Ishikawa (cell line): ENCODE measurements around the gene AKNAD1.

Source experiments
- CEBPB ChIP-seq: IDR thresholded peaks from 2 replicates; pipeline ENCODE4 v1.6.1; 2012
- CREB1 ChIP-seq: IDR thresholded peaks from 2 replicates; pipeline ENCODE4 v1.6.1; 2012; ENCODE audit warnings: low read depth
- EGR1 ChIP-seq: IDR thresholded peaks from 2 replicates; pipeline ENCODE4 v1.6.1; 2012
- EP300 ChIP-seq: IDR thresholded peaks from 2 replicates; pipeline ENCODE4 v1.6.1; 2012; ENCODE audit warnings: borderline replicate concordance
- FOXM1 ChIP-seq: IDR thresholded peaks from 2 replicates; pipeline ENCODE4 v1.6.1; 2012; ENCODE audit warnings: low read depth, borderline replicate concordance
- NFIC ChIP-seq: IDR thresholded peaks from 2 replicates; pipeline ENCODE4 v1.6.1; 2012
- RAD21 ChIP-seq: IDR thresholded peaks from 2 replicates; pipeline ENCODE4 v1.6.1; 2012; ENCODE audit warnings: low read depth
- TAF1 ChIP-seq: IDR thresholded peaks from 2 replicates; pipeline ENCODE4 v1.6.1; 2012; ENCODE audit warnings: low read depth, mild to moderate bottlenecking
- TCF12 ChIP-seq: IDR thresholded peaks from 2 replicates; pipeline ENCODE4 v1.6.1; 2012; ENCODE audit warnings: low read depth
- TEAD4 ChIP-seq: IDR thresholded peaks from 2 replicates; pipeline ENCODE4 v1.6.1; 2012
- YY1 ChIP-seq: IDR thresholded peaks from 2 replicates; pipeline ENCODE4 v1.6.1; 2012; ENCODE audit warnings: low read depth
- ZBTB7A ChIP-seq: IDR thresholded peaks from 2 replicates; pipeline ENCODE4 v1.6.1; 2012; ENCODE audit warnings: low read depth
- TF ChIP-seq, protein P1 (sequence below): IDR thresholded peaks from 2 replicates; pipeline ENCODE4 v1.6.1; 2012; ENCODE audit warnings: low read depth, mild to moderate bottlenecking
- TF ChIP-seq, protein P2 (sequence below): IDR thresholded peaks from 2 replicates; pipeline ENCODE4 v1.6.1; 2012
- TF ChIP-seq, protein P3 (sequence below): IDR thresholded peaks from 2 replicates; pipeline ENCODE4 v1.6.1; 2012

The AKNAD1 gene

DNA sequence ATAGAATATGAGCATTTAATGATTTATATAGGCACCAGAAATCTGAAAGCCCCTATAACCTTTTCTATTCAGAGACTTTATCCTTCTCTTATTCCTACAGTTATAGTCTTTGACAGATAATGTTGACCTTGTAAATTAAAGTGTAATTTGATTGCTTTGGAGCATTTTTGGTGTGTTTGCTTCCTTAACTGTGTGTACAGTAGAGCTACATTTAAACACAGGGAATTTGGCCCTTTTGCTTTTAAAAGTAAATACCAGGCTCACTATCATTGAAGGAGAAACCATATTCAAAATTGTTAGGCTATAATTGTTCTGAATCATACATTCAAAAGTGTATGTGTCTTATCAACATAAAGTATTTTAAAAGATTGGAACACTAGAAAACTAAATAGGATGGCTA lies 77.4 kb downstream of the AKNAD1 start:
- TF ChIP-seq NFIC (no peak), YY1 (no peak), RAD21 (no peak), CEBPB (no peak), EGR1 (no peak)
- TF ChIP-seq, protein P1, sequence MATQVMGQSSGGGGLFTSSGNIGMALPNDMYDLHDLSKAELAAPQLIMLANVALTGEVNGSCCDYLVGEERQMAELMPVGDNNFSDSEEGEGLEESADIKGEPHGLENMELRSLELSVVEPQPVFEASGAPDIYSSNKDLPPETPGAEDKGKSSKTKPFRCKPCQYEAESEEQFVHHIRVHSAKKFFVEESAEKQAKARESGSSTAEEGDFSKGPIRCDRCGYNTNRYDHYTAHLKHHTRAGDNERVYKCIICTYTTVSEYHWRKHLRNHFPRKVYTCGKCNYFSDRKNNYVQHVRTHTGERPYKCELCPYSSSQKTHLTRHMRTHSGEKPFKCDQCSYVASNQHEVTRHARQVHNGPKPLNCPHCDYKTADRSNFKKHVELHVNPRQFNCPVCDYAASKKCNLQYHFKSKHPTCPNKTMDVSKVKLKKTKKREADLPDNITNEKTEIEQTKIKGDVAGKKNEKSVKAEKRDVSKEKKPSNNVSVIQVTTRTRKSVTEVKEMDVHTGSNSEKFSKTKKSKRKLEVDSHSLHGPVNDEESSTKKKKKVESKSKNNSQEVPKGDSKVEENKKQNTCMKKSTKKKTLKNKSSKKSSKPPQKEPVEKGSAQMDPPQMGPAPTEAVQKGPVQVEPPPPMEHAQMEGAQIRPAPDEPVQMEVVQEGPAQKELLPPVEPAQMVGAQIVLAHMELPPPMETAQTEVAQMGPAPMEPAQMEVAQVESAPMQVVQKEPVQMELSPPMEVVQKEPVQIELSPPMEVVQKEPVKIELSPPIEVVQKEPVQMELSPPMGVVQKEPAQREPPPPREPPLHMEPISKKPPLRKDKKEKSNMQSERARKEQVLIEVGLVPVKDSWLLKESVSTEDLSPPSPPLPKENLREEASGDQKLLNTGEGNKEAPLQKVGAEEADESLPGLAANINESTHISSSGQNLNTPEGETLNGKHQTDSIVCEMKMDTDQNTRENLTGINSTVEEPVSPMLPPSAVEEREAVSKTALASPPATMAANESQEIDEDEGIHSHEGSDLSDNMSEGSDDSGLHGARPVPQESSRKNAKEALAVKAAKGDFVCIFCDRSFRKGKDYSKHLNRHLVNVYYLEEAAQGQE: no peak

DNA sequence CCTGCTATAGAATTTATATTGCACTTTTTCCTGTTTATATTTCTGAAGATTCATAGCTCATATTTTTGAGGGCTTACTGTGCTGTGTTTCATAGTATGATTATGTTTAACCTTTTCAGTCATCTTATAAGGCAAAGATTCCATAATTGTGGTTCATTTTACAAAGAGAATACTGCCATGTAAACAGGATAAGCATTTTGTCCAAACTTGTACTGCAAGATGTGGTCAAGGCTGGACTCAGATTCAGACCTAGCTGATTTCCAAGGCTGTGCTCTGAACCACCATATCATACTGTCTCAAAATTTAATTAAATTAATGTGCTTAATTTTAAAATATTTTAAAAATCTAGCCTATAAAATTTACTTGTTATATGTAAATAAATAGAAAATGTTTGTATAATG lies 79.1 kb downstream of the AKNAD1 start:
- TF ChIP-seq, protein P1: no peak
- TF ChIP-seq CEBPB: no peak
- no peak for TF ChIP-seq TAF1
- TF ChIP-seq TEAD4: no peak
- TF ChIP-seq FOXM1: no peak
- TF ChIP-seq NFIC: no peak
- TF ChIP-seq, protein P2, sequence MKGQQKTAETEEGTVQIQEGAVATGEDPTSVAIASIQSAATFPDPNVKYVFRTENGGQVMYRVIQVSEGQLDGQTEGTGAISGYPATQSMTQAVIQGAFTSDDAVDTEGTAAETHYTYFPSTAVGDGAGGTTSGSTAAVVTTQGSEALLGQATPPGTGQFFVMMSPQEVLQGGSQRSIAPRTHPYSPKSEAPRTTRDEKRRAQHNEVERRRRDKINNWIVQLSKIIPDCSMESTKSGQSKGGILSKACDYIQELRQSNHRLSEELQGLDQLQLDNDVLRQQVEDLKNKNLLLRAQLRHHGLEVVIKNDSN: no peak
- TF ChIP-seq TCF12: no peak
- no peak for TF ChIP-seq YY1

DNA sequence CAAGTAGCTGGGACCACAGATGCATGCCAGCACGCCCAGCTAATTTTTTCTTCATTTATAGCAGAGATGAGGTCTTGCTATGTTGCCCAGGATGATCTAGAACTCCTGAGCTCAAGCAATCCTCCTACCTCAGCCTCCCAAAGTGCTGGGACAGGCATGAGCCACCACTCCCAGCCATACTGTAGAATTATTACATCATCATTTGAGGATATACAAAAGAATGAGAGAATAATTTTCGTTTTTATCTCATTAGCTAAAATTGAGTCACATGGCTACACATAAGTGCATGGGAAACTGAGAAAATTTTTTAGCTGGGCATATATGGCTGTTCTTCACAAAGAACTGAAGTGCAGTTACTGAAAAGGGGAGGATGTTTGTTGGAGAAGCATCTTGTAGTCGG lies 89.2 kb downstream of the AKNAD1 start:
- TF ChIP-seq RAD21: no peak
- no peak for TF ChIP-seq FOXM1
- TF ChIP-seq, protein P3, sequence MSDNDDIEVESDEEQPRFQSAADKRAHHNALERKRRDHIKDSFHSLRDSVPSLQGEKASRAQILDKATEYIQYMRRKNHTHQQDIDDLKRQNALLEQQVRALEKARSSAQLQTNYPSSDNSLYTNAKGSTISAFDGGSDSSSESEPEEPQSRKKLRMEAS: no peak
- TF ChIP-seq, protein P1: no peak
- TF ChIP-seq ZBTB7A: no peak
- no peak for TF ChIP-seq TCF12
- TF ChIP-seq CREB1: no peak
- no peak for TF ChIP-seq TEAD4

DNA sequence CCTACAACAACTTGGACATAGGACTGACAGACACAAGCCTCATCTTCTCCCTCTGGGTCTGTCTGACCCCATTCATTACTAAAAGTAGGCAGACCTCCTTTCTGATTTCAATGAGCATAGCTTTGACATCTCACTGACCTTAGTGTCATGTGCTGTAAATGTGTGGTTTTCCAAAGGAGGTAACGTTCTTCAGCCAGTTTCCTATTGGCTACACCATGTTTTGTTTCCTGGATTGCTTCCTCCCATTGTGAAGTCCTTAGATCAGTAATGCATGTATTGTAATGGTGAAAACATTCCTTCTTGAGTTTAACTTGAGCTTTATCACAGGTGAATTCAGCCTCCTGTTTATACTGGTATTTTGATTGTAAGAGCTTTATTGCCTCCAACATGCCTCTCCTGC lies 89.8 kb downstream of the AKNAD1 start:
- TF ChIP-seq EP300 (no peak), FOXM1 (no peak), NFIC (no peak), ZBTB7A (no peak), EGR1 (no peak), TCF12 (no peak), TEAD4 (no peak), CREB1 (no peak), RAD21 (no peak), YY1 (no peak), CEBPB (no peak), TAF1 (no peak)
- TF ChIP-seq, protein P1: no peak
- TF ChIP-seq, protein P2: no peak
- TF ChIP-seq, protein P3: no peak
